ENCODE data around the gene HSF2BP. TPM values are rescaled to one million over a fixed set of nuclear protein-coding genes. Genes with fewer than 3 reads are reported as not detected.

The HSF2BP gene
- total and polyA plus RNA-seq, 9 donors: 0.58 to 2.9 (median 1.5) TPM

GRCh38 chr21:43640400-43640799 lies 18.9 kb downstream of the HSF2BP start:
- H3K9me3 ChIP-seq: no peaks in the 10 kb centered on the region
- 73 to 79% (median 75%) methylated on average over 3 of the region's 3 CpGs for WGBS, 3 donors

DNA sequence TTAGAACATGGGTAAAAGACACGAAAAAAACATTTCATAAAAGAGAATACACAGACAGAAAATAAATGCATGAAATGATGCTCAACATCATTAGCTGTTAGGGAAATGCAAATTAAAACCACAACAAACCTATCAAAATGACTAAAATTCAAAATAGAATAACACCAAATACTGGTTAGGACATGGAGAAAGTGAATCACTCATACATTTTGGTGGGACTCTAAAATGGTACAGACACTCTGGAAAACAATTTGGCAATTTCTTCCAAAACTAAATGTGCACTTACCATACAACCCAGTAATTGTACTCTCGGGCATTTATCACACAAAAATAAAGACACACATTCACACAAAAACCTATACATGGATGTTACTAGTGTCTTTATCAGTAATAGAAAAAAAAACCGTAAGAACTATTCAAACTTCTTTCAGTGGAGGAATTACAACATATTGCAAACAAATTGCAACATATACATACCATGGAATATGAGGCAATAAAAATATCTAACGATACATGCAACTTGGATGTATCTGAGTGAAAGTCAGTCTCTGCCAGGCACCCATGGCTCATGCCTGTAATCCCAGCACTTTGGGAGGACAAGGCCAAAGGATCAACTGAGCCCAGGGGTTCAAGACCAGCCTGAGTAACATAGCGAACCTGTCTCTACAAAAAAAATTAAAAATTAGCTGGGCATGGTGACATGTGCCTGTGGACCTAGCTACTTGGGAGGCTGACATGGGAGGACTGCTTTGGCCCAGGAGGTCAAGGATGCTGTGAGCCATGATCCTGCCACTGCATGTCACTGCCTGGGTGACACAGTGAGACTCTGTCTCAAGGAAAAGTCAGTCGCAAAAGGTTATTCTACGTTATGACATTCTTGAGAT lies 19.6 kb downstream of the HSF2BP start:
- no peaks in the 10 kb centered on the region for H3K27me3 ChIP-seq
- no peaks in the 10 kb centered on the region for H3K4me1 ChIP-seq (ENCODE audit: insufficient read depth)
- no peak overlapping the region for H3K27ac ChIP-seq
- no peaks in the 10 kb centered on the region for H3K9me3 ChIP-seq
- no peak overlapping the region for H3K4me3 ChIP-seq
- TF ChIP-seq CTCF (IDR thresholded peaks at IDR 0.05): no peak
- no peak for TF ChIP-seq POLR2A (IDR thresholded peaks at IDR 0.05)
- no peak for TF ChIP-seq EP300 (IDR thresholded peaks at IDR 0.05)
- intact Hi-C loops (cut with DNase I): loop anchor here in 1 of 4 donors (5.0 kb wide), 1 partner anchor 287 kb away; no protein-coding TSS in a partner anchor
- no peaks in the 10 kb centered on the region for H3K36me3 ChIP-seq
- no peak for DNase-seq
- WGBS, 3 donors: 71 to 78% (median 76%) methylated on average over 7 of the region's 7 CpGs

More at GRCh38 chr21:43640400-43640799, 18.9 kb downstream of the HSF2BP start:
- no peak for DNase-seq
- intact Hi-C loops (cut with DNase I): loop anchor here in 1 of 4 donors (5.0 kb wide), 1 partner anchor 288 kb away; no protein-coding TSS in a partner anchor
- H3K4me3 ChIP-seq: no peak overlapping the region
- no peaks in the 10 kb centered on the region for H3K27me3 ChIP-seq
- H3K36me3 ChIP-seq: no peaks in the 10 kb centered on the region
- H3K4me1 ChIP-seq (ENCODE audit: insufficient read depth): no peaks in the 10 kb centered on the region
- no peak overlapping the region for H3K27ac ChIP-seq
- TF ChIP-seq EP300 (IDR thresholded peaks at IDR 0.05): no peak
- no peak for TF ChIP-seq POLR2A (IDR thresholded peaks at IDR 0.05)
- TF ChIP-seq CTCF (IDR thresholded peaks at IDR 0.05): no peak

GRCh38 chr21:43637530-43638158 lies 21.6 kb downstream of the HSF2BP start:
- TF ChIP-seq EP300 (IDR thresholded peaks at IDR 0.05): no peak
- TF ChIP-seq CTCF (IDR thresholded peaks at IDR 0.05): no peak
- TF ChIP-seq POLR2A (IDR thresholded peaks at IDR 0.05): no peak
- Histone ChIP-seq H3K36me3 (no peaks in the 10 kb centered on the region), H3K27ac (no peak overlapping the region), H3K27me3 (no peaks in the 10 kb centered on the region), H3K4me1 (ENCODE audit: insufficient read depth) (no peaks in the 10 kb centered on the region), H3K9me3 (no peaks in the 10 kb centered on the region), H3K4me3 (no peak overlapping the region)
- intact Hi-C loops (cut with DNase I): no loop called here
- no peak for DNase-seq
- 92 to 94% (median 93%) methylated on average over 3 of the region's 3 CpGs for WGBS, 3 donors

DNA sequence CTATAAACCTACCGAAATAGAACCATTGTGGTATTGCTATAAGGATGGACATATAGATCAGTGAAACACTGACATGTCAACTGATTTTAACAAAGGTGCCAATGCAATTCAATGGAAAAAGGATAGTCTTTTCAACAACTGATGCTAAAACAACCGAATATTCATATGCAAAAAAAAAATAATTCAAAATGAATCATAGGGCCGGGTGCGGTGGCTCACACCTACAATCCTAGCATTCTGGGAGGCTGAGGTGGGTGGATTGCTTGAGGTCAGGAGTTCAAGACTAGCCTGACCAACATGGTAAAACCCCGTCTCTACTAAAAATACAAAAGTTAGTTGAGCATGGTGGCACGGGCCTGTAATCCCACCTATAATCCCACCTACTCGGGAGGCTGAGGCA lies 23.9 kb downstream of the HSF2BP start:
- H3K9me3 ChIP-seq: no peaks in the 10 kb centered on the region

More for the DNA sequence above, 23.9 kb downstream of the HSF2BP start:
- no peak for DNase-seq
- no peak for TF ChIP-seq POLR2A (IDR thresholded peaks at IDR 0.05)
- TF ChIP-seq CTCF (IDR thresholded peaks at IDR 0.05): no peak
- TF ChIP-seq EP300 (IDR thresholded peaks at IDR 0.05): no peak
- Histone ChIP-seq H3K4me1 (ENCODE audit: insufficient read depth) (no peaks in the 10 kb centered on the region), H3K27me3 (no peaks in the 10 kb centered on the region), H3K36me3 (no peaks in the 10 kb centered on the region), H3K27ac (no peak overlapping the region), H3K4me3 (no peak overlapping the region)
- intact Hi-C loops (cut with DNase I): no loop called here
- 93 to 96% (median 94%) methylated on average over 7 of the region's 7 CpGs for WGBS, 3 donors
